Measurements from ENCODE around the gene SAMHD1.
A peak's percentile ranks its signal among the peaks of the same experiment; 100 is the strongest.
"Not testable (repeated sequence)": the region's sequence is repeated elsewhere in the genome, so short reads cannot be mapped to it uniquely, and the experiment has no call there.

Gene SAMHD1

DNA sequence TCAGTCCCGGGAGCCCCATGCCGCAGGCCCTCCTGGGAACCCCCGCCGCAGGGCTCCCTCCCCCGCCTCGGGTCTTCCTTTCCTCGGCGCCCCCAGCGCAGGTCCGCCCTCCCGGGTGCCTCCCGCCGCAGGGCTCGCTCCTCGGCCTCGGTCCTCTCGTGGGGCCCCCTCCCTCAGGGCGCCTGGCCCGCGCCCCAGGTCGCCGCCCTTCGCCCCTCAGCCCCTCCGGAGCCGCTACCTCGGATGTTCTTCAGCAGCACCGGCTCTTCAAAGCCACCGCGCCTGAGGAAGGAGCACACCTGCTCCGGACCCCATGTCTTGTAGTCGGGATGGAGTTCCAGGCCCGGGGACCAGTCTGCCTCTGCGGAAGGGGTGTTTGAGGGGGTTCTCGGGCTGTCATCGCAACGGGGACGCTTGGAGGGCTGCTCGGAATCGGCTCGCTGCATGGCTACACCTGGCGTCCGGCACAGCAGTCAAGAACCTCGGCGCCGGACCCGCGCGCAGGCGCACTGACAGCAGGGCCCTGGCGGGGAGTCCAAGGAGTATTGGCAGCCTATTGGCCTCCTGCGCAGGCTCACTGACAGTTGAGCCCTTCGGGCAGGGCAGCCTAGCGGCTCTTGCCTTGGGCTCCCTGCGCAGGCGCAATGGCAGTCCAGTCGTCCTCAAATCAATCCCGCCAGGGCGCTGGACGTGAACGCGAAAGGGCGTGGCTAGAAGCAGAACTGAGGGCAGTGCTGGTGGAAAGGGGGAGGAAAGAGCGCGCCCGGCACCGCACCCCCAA lies at the start of gene SAMHD1:
SAMHD1 (minus strand) TSS at position 511 of the 781 bp plus-strand sequence; CDS start at position 446, 65 bp downstream.
- DNase-seq (ENCODE audit: low read depth): peak; percentile 100

DNA sequence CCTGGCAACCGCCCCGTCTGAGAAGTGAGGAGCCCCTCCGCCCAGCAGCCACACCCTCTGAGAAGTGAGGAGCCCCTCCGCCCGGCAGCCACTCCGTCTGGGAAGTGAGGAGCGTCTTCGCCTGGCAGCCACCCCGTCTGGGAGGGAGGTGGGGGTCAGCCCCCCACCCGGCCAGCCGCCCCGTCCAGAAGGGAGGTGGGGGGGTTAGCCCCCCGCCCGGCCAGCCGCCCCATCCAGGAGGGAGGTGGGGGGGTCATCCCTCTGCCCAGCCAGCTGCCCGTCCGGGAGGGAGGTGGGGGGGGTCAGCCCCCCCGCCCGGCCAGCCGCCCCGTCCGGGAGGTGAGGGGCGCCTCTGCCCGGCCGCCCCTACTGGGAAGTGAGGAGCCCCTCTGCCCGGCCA lies 48.7 kb upstream of the SAMHD1 start:
- DNase-seq (ENCODE audit: low read depth): not testable (repeated sequence)

DNA sequence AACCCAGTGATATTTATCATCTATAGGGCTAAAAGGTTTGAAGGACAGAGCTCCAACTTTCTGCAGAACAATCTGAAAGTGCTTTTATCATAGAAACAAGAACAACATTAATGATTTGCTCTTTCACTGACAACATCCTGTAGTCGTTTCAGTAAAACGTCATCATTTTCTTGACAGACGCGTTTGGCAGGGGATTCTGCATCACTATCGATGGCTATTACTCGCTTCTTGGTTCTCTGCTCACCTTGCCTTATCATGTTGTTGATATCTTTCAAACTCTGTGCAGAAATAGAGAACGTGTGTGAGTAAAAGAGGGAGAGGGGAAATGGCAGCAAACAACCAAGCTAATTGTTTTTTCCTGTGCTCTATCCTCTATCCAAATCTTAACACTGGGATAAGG lies 47.1 kb upstream of the SAMHD1 start:
- DNase-seq (ENCODE audit: low read depth): no peak

DNA sequence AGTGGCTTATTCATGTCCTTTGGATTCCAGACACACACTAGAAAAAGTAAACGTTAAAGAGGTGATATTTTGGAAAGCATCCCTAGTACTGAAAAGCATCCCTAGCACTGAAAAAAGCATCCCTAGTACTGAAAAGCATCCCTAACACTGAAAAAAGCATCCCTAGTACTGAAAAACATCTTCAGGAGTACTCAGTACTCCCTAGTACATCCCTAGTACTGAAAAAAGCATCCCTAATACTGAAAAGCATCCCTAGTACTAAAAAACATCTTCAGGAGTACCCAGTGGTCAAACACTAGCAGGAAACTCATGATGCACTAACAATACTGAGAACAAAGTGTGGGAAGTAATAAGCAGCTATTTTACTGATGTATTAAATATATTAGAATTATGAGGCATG lies 45.6 kb upstream of the SAMHD1 start:
- DNase-seq (ENCODE audit: low read depth): no peak

DNA sequence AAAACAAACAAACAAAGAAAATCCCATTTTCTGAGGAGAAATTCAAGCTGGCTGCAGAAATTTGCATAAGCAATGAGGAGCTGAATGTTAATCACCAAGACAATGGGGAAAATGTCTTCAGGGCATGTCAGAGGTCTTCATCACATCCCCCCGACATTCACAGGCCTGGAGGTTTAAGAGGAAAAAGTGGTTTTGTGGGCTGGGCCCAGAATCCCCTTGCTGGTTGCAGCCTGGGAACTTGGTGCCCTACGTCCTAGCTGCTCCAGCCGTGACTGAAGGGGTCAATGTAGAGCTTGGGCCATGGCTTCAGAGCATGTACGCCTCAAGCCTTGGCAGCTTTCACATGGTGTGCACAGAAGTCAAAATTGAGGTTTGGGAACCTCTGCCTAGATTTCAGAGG lies 42.7 kb upstream of the SAMHD1 start:
- not testable (repeated sequence) for DNase-seq (ENCODE audit: low read depth)

DNA sequence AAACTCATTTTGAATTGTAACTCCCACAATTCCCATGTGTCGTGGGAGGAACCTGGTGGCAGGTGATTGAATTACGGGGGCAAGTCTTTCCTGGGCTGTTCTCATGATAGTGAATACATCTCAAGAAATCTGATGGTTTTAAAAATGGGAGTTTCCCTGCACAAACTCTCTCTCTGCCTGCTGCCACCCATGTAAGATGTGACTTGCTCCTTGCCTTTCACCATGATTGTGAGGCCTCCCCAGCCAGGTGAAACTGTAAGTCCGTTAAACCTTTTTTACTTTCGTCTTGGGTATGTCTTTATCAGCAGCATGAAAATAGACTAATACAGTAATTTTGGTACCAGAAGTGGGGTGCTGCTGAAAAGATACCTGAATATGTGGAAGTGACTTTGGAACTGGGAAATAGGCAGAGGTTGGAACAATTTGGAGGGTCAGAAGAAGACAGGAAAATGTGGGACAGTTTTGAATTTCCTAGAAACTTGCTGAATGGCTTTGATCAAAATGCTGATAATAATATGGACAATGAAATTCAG lies 41.4 kb upstream of the SAMHD1 start:
- peak; percentile 22 for DNase-seq (ENCODE audit: low read depth)

DNA sequence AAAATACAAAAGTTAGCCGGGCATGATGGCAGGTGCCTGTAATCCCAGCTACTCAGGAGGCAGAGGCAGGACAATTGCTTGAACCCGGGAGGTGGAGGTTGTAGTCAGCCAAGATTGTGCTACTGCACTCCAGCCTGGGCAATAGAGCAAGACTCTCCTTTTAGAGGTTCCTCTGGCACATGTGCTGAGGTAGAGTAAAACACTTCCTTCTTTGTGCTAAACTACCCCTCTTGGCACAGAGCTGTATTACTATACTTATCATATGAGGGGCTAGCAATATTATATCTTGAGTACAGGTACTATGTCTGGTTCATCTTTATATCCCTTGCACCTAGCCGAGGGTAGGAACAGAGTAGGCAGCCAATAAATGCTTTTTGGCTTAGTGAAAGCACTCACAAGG lies 40.2 kb upstream of the SAMHD1 start:
- no peak for DNase-seq (ENCODE audit: low read depth)

DNA sequence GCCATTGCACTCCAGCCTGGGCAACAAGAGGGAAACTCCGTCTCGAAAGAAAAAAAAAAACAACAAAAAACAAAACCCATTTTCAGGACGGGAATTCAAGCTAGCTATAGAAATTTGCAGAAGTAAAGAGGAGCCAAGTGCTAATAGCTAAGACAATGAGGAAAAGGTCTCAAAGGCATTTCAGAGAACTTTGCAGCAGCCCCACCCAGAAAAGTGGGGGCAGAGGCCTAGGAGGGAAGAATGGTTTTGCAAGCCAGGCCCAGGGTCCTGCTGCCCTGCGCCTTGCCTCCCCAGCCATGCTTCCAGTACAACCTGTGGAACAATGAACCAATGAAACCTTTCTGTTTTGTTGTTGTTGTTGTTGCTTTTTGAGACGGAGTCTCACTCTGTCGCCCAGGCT lies 38.3 kb upstream of the SAMHD1 start:
- no peak for DNase-seq (ENCODE audit: low read depth)

DNA sequence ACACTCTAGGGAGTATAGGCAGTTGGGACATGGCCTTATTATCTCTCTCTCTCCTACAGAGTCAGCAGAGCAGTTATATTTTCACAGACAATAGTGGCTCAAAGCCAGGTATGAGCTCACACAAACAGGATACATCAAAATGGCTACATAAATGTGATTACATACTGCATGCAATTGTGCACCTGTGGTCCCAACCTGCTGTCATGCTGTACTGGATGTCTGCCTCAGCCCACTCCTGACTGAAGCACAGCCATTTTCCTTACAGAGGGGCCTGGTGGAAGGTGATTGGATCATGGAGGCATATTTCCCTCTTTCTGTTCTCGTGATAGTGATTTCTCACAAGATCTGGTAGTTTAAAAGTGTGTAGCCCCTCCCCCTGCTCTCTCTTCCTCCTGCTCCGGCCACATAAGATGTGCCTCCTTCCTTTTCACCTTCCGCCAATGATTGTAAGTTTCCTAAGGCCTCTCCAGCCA lies 37.0 kb upstream of the SAMHD1 start:
- DNase-seq (ENCODE audit: low read depth): peak; percentile 58

DNA sequence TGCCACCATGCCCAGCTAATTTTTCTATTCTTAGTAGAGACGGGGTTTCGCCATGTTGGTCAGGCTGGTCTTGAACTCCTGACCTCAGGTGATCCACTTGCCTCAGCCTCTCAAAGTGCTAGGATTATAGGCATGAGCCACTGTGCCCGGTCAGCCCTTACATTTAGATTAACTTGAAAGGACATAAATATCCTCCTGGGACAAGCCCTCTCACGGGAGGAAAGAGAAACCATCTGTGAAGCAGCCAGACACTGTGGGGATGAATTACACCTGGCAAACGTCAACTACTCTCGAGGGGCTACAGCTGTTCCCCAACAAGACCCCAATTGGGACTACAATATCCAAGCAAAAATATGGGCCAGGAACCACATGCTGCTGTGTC lies 32.7 kb upstream of the SAMHD1 start:
- no peak for DNase-seq (ENCODE audit: low read depth)

DNA sequence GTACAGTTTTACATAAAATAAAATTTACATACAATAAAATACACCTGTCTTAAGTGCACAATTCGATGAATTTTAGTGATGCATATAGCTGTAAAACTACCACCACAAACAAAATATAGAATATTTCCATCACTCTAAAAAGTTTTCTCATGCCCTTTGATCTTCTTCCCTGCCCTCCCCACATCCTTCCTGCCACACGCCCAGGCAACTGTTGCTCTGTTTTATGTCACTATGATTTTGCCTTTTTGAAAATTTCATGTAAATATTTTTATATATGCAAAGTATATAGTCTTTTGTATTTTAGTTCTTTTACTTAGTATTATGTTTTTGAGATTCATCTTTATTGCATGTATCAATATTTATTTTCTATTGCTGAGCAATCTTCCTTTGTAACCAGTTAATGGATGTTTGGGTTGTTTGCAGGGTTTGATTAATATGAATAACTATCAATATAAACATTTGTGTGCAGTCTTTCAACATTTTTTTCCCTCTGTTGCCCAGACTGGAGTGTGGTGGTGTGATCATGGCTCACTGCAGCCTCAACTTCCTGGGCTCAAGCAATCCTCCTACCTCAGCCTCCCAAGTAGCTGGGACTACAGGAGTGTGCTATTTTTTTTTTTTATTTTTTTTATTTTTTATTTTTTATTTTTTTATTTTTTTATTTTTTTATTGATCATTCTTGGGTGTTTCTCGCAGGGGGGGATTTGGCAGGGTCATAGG lies 23.8 kb upstream of the SAMHD1 start:
- no peak for DNase-seq (ENCODE audit: low read depth)

DNA sequence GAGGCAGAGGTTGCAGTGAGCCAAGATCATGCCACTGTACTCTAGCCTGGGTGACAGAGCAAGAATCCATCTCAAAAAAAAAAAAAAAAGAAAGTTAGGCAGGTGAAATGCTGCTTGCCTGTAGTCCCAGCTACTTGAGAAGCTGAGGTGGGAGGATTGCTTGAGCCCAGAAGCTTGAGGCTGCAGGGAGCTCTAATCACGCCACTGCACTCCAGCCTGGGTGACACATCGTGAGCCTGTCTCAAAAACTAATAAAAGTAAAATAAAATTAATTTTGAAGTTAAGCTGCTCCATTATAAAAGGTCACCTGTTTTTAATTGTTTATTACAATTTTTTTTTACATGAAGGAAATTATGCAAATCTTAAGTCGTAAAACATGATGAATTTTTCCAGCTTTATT lies 23.2 kb upstream of the SAMHD1 start:
- DNase-seq (ENCODE audit: low read depth): no peak

DNA sequence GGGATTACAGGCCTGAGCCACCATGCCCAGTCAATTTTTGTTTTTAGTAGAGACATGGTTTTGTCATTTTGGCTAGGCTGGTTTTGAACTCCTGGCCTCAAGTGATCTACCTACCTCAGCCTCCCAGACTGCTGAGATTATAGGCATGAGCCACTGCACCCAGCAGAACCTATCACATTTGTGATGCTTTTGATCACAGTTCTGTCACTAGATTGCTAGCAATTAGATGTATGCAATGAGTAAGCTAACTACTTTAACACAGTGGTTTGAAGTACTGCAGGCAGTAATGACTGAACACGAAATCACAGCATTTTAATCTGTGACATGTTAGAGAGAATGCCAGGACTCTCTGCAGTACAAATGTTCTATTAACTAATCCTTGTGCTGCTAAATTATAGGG lies 19.6 kb upstream of the SAMHD1 start:
- DNase-seq (ENCODE audit: low read depth): no peak

DNA sequence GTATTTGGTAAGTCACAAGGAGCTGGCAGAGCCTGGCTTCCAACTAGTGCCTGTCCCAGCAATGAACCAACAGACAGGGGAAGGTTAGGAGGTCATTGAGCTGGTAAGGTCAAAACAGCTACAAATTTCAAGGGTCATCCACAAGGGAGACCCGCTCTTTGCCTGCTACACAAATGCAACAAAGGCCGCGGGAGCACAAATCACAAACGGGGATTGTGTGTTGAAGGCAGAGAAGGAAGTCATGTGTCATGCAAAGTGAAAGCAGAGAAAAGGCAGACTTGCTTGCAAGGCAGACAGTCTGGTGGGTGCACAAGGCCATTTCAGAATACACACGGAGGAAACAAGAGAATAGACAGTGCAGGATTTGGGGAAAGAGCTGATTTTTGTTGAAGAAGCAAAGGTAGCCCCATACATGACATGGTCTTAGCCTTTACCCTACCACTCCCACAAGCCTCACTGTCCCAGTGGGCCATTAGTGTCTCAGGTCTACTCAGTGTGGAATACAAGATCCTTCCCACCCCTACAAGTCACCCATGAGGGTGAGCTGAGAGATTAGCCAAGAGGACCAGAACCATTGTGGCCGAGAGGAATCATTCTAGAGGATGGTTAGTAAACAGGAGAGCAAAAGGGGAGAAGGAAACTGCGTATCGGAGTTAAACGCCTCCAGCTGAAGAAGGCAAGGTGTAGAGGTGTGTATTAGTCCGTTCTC lies 18.1 kb upstream of the SAMHD1 start:
- no peak for DNase-seq (ENCODE audit: low read depth)

DNA sequence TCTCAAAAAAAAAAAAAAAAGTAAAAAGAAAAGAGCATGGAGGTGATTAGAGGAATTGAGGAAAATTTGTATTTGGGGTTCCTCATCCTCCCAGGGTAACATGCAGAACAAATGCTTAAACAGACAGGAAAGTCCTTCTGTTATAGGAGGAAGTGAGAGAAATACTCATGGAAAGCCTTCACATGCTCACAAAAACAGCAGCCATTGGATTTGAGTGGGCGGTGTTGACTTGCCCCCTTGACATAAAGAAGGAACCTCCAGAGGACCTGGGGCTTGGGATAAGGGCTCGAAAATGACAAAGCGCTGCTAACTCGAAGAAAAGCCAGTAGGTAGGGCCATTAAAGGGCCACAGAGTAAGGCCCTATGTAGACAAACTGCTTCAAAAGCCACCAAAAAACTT lies 17.5 kb upstream of the SAMHD1 start:
- DNase-seq (ENCODE audit: low read depth): no peak

DNA sequence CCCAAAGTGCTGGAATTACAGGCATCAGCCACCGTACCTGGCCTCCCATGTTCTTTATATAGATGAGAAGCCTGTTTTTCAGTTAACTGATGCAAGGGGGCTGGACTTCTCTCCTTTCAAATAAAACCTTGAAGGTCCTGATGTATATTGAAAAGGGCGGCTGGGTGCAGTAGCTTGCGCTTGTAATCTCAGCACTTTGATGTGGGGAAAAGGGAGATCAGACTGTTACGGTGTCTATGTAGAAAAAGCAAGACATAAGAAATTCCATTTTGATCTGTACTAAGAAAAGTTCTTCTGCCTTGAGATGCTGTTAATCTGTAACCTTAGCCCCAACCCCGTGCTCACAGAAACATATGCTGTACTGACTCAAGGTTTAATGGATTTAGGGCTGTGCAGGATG lies 16.1 kb upstream of the SAMHD1 start:
- DNase-seq (ENCODE audit: low read depth): no peak

DNA sequence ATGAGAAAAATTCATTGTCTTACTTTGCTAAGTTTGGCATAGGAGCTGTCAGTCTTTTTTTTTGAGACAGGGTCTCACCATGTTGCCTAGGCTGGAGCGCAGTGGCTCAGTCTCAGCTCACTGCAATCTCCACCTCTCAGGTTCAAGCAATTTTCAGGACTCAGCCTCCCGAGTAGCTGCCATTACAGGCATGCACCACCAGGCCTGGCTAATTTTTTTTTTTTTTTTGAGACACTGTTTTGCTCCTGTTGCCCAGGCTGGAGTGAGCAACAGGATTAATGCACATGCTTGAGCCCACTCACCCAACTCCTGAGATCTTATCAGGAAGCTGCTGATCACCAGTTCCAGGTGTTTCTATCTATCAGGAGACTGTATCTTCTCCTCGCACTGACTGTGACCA lies 15.5 kb upstream of the SAMHD1 start:
- not testable (repeated sequence) for DNase-seq (ENCODE audit: low read depth)

DNA sequence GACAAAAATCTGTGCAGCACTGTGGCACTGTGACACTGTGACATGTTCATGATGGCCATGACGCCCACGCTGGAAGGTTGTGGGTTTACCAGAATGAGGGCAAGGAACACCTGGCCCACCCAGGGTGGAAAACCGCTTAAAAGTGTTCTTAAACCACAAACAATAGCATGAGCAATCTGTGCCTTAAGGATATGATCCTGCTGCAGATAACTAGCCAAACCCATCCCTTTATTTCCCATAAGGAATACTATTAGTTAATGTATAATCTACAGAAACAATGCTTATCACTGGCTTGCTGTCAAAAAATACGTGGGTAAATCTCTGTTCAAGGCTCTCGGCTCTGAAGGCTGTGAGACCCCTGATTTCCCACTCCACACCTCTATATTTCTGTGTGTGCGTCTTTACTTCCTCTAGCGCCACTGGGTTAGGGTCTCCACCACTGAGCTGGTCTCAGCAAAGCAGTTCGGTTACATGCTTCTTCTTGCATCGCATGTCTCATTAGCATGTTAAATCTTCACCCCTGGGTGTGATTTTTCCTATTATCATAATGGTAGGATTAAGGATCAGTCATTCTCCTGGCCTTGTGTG lies 10.9 kb upstream of the SAMHD1 start:
- not testable (repeated sequence) for DNase-seq (ENCODE audit: low read depth)

DNA sequence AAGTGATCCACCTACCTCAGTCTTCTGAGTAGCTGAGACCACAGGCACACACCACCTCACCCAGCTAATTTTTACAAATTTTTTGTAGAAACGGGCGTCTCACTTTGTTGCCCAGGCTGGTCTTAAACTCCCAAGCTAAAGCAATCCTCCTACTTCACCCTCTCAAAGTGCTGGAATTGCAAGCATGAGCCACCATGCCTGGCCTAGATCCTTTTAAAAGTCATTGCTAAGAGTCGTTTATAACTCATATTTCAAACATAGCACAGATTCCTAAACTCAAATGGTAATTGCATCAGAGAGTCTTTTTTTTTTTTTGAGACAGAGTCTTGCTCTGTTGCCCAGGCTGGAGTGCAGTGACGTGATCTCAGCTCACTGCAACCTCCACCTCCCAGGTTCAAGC lies 7.7 kb upstream of the SAMHD1 start:
- DNase-seq (ENCODE audit: low read depth): no peak

DNA sequence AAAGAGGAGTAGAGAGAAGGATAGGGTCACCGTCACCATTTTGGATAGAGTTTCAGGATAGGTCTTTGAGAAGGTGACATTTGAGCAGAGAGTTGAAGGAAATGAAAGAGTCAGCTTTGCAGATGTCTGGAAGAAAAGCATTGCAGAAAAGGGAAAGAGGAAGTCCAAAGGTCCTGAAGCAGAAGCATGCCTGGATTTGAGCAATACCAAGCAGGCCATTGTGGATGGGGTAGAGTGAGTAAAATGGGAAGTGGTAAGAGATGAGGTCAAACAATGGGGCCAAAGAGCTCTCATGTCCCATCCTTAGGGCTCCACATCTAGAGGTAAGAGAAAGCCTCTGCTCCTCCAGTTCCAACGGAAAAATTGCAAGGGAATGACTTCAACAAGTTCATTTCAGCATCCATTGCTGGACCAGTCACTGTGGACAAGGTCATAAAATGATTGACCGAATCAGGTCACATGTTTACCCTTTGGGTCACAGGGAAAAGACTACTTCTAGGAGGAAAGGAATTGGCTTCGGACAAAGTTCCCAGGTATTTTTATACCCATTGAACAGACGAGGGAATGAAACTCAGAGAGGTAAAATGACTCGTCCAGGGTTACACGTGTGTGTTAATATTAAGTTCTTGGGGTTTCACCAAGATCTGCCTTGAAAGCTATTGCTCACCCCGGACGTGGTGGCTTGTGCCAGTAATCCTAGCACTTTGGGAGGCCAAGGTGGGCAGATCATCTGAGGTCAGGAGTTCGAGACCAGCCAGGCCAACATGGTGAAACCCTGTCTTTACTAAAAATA lies 6.6 kb upstream of the SAMHD1 start:
- no peak for DNase-seq (ENCODE audit: low read depth)

DNA sequence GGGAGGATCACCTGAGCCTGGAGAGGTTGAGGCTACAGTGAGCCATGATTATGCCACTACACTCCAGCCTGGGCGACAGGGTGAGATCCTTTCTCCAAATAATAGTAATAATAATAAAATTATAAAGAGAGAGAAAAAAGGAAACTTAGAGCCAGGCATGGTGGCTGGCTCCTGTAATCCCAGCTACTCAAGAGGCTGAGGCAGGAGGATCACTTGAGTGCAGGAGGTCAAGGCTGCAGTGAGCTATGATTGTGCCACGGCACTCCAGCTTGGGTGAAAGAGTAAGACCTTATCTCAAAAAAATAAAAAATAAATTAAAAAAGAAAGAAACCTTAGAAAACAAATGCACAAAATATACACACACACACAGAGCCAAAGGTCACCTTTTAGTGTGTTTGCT lies 5.2 kb upstream of the SAMHD1 start:
- DNase-seq (ENCODE audit: low read depth): no peak
